ENCODE data around the gene TTC7B. TPM values are rescaled to one million over a fixed set of nuclear protein-coding genes. Genes with fewer than 3 reads are reported as not detected.

TTC7B gene
- total and polyA plus RNA-seq, 2 of the 8 experiments (the other 6 are each of a cell fraction or from before 2014, with no cell fraction given): 23.7 to 34.0 TPM

DNA sequence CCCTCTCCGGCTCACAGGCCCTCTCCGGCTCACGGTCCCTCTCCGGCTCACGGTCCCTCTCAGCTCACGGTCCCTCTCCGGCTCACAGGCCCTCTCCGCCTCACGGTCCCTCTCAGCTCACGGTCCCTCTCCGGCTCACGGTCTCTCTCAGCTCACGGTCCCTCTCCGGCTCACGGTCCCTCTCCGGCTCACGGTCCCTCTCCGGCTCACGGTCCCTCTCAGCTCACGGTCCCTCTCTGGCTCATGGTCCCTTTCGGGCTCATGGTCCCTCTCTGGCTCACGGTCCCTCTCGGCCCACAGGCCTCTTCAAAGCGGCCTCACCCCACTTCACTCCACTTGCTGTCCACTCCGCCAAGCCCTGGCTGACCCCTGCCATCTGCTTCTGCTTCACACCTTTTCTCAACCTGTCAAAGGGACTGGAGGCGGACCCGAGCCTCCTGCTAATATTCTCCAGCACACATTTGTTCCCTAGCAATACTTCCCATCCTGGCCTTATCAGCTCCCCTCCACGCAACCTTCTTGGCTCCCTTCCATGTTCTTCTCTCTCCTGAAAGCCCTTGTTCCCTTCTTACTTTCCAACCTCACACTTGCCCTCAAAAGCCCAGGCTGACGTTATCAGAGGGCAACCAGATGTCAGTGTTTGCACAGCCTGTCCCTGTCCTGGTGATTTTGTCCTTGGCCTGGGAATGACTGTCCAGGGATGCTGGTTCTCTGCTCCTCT, 242.7 kb downstream of the TTC7B start:
- Histone ChIP-seq H3K56ac (replicated peaks; ENCODE audit: insufficient read length, low read depth, low read length) (no peak overlapping the region), H2BK15ac (ENCODE audit: low read length) (no peak overlapping the region), H3K27ac (ENCODE audit: low read depth, low read length) (no peak overlapping the region), H2BK12ac (ENCODE audit: low read depth, low read length) (no peak overlapping the region; the same call in 1 of the 2 replicates), H4K5ac (ENCODE audit: insufficient read length, low read depth, low read length) (no peak overlapping the region), H3K4me3 (ENCODE audit: extremely low read depth in 1 of 4, insufficient read depth in 2 of 4, low read depth in 3 of 4, low read length in 4 of 4) (no peak overlapping the region), H2BK20ac (ENCODE audit: low read length) (peak overlapping the region; percentile 38), H2BK120ac (replicated peaks; ENCODE audit: low read depth, low read length) (peak overlapping the region; percentile 26), H3K18ac (ENCODE audit: extremely low read depth, low read length) (no peak overlapping the region), H3K4ac (replicated peaks; ENCODE audit: insufficient read length, low read depth, low read length) (no peak overlapping the region), H2AFZ (ENCODE audit: low read length) (no peak overlapping the region), H3K27me3 (replicated peaks in 1 of 4; ENCODE audit: control insufficient read depth in 3 of 4, extremely low read depth in 1 of 4, insufficient read depth in 3 of 4, low read length in 3 of 4) (0 out of 7 replicates have a peak, but pooled peaks cover 0 to 5% (median 0%) of the 10 kb centered on the region in 4 experiments), H4K8ac (ENCODE audit: extremely low read depth, insufficient read depth, low read length) (no peak overlapping the region), H3K9me3 (ENCODE audit: insufficient read depth in 2 of 2, low read depth in 1 of 2, low read length in 1 of 2) (no peaks in the 10 kb centered on the region), H3K36me3 (ENCODE audit: control insufficient read depth in 2 of 4, insufficient read depth in 4 of 4, low read length in 3 of 4) (no peaks in the 10 kb centered on the region), H3K4me1 (replicated peaks in 1 of 4; ENCODE audit: control insufficient read depth in 3 of 4, insufficient read depth in 4 of 4, low read length in 3 of 4) (peaks cover 10 to 30% (median 20%) of the 10 kb centered on the region in 4 experiments), H4K91ac (replicated peaks; ENCODE audit: insufficient read length, low read length) (peak overlapping the region; percentile 66), H3K79me1 (ENCODE audit: low read depth, low read length) (no peaks in the 10 kb centered on the region), H3K79me2 (ENCODE audit: control insufficient read depth in 1 of 2, insufficient read depth in 2 of 2, low read length in 2 of 2) (no peaks in the 10 kb centered on the region), H3K4me2 (ENCODE audit: insufficient read depth in 1 of 2, low read depth in 2 of 2, low read length in 2 of 2) (no peak overlapping the region), H3K14ac (ENCODE audit: insufficient read length) (no peak overlapping the region), H3K9ac (replicated peaks in 1 of 4; ENCODE audit: extremely low read depth in 1 of 4, low read depth in 3 of 4, low read length in 3 of 4) (no peak overlapping the region), H2BK5ac (ENCODE audit: low read depth, low read length) (no peak overlapping the region), H3K23ac (ENCODE audit: insufficient read length) (no peak overlapping the region), H2AK5ac (ENCODE audit: low read depth, low read length) (0 out of 2 replicates have a peak overlapping the region, but pooled peaks have one; percentile 28), H3K23me2 (ENCODE audit: low read depth, low read length) (no peaks in the 10 kb centered on the region), H4K20me1 (replicated peaks in 1 of 2; ENCODE audit: control insufficient read depth in 1 of 2, insufficient read depth in 2 of 2, low read length in 2 of 2) (no peaks in the 10 kb centered on the region)
- FAIRE-seq (no peak), DNase-seq (ENCODE audit: low read depth in 1 of 2, low spot score in 2 of 2) (no peak)
- POLR2A ChIA-PET (ENCODE audit: partially characterized antibody): interaction anchor here (1.1 to 2.0 kb wide), 2 partner anchors 14 to 69 kb away, joined by 3 to 5 read pairs; no protein-coding TSS in a partner anchor
- TF ChIP-seq PHF8 (conservative IDR thresholded peaks at IDR 0.05; ENCODE audit: low read depth, low read length): no peak
- no peak for TF ChIP-seq TAF1 (IDR thresholded peaks at IDR 0.05; ENCODE audit: low read depth, low read length)
- TF ChIP-seq, protein P1, sequence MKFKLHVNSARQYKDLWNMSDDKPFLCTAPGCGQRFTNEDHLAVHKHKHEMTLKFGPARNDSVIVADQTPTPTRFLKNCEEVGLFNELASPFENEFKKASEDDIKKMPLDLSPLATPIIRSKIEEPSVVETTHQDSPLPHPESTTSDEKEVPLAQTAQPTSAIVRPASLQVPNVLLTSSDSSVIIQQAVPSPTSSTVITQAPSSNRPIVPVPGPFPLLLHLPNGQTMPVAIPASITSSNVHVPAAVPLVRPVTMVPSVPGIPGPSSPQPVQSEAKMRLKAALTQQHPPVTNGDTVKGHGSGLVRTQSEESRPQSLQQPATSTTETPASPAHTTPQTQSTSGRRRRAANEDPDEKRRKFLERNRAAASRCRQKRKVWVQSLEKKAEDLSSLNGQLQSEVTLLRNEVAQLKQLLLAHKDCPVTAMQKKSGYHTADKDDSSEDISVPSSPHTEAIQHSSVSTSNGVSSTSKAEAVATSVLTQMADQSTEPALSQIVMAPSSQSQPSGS (IDR thresholded peaks at IDR 0.05; ENCODE audit: low read length): no peak
- no peak for TF ChIP-seq SUZ12 (IDR thresholded peaks at IDR 0.05; ENCODE audit: low read length)
- no peak for TF ChIP-seq HDAC6 (IDR thresholded peaks at IDR 0.05; ENCODE audit: low read depth, low read length)
- TF ChIP-seq POLR2AphosphoS5 (IDR thresholded peaks at IDR 0.05; ENCODE audit: low read depth, low read length): no peak
- no peak for TF ChIP-seq CBX5 (IDR thresholded peaks at IDR 0.05; ENCODE audit: low read depth, low read length)
- TF ChIP-seq RNF2 (IDR thresholded peaks at IDR 0.05; ENCODE audit: borderline replicate concordance, low read depth, low read length, missing control alignments, poor library complexity, severe bottlenecking): no peak
- no peak for TF ChIP-seq TCF12 (IDR thresholded peaks at IDR 0.05; ENCODE audit: low read depth, low read length)
- TF ChIP-seq POU5F1 (IDR thresholded peaks at IDR 0.05; ENCODE audit: low read depth, low read length): no peak
- no peak for TF ChIP-seq JUN (IDR thresholded peaks at IDR 0.05; ENCODE audit: low read depth, low read length)
- WGBS, 2 experiments (ENCODE audit: extremely low coverage in 1 of 2, insufficient coverage in 1 of 2, insufficient read length in 1 of 2, insufficient replicate concordance in 2 of 2, low coverage in 1 of 2, low lambda C conversion rate in 2 of 2, missing lambda C conversion rate in 1 of 2): 89% methylated on average over 29 of the region's 29 CpGs; no CpG with 5 or more reads in 1 of the 2 experiments
- CTCF ChIA-PET (ENCODE audit: partially characterized antibody): interaction anchor here (0.6 to 4.1 kb wide), 13 partner anchors 8 to 297 kb away, joined by 3 to 15 read pairs (median 4); no protein-coding TSS in a partner anchor
